Globus pallidus (tissue), 1 donor: Measurements from ENCODE around the gene DDI2.

Experiments used
- DNase-seq: peaks from one replicate; pipeline ENCODE4 v3.0.0-alpha.2; 2015; ENCODE audit warnings: low spot score

Gene DDI2

DNA sequence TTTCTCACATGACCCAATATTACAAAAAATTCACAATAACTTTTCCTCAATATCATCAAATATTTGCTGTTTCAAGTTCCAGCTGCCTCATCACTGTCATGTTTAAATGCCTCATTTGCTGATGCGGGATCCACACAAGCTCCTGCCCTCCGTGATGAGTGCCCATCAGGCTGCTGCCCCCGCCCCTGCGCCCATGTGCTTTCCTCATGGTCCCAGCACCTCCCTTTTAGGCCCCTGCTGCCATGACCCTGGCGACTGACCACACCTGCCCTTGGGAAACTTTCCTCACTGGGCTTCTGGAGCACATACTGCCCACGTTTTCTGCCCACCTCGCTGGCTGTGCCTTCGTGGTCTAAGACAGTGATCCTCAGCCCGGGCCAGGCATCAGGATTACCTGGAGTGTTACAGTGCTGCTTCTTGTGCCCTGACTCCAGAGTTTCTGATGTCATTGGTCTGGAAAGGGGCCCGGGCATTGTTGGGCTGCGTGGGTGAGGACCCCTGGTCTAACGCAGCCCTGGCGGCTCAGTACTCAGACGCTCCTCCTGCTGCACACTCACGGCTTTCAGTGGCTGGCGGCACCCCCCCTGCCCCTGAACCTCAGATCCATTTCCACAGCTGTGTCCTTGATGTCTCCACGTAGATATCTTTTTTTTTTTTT, 87.4 kb downstream of the DDI2 start:
- no peak for DNase-seq

- DNase-seq = no peak
Measured at GRCh38 chr1:15705184-15705566, 87.9 kb downstream of the DDI2 start.

GRCh38 chr1:15706751-15707150, 89.5 kb downstream of the DDI2 start:
- no peak for DNase-seq

DNA sequence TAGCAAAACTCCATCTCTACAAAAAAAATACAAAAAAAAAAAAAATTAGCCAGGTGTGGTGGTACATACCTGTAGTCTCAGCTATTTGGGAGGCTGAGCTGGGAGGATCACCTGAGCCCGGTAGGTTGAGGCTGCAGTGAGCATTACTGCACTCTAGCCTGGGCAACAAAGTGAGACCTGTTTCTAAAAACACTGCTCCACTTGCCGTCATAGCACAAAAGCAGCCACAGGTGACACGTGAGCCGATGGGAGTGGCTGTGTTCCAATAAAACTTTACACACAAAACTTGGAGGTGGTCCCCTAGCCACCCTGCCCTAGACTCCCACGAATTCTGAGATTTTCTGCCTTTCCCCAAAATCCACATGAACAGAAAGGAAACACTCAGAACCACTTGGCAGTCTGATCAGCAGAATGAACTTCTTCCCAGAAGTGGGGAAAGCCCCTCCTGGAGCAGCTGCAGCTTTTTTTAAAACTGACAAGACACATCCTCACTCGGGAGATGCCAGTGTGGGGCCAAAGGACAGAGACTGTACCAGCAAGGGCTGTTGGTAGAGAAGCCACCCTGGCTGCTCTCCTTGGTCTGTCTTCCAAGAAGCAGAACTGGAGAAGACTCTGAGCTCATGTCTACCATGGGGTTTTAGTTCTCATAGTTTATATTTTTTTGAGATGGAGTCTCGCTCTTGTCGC, 90.1 kb downstream of the DDI2 start:
- DNase-seq = no peak

DNA sequence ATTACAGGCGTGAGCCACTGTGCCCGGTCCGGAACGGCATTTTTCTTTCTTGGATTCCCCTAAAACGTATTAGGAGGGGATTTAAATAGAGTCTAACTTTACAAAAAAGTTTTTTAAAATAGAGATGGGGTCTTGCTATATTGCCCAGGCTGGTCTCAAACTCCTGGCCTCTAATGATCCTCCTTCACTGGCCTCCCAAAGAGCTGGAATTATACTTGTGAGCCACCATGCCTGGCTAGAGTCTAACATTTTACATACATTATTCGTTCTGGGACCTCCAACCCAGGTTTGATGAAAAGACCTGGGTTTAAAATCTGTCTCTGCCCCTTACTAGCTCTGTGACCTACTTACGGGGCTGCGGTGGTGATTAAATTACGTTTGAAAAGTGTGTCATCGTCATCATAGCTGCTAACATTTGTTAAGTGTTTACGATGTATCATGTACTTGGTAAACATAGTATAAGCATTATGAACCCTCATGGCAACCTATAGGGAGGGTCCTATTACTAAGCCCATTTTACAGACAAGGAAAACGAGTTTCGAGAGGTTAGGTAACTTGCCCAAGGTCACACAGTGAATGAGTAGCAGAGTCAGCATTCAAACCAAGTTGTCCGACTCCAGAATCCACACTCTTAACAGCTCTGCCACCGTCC, 91.4 kb downstream of the DDI2 start:
- no peak for DNase-seq

GRCh38 chr1:15709226-15709625, 92.0 kb downstream of the DDI2 start:
- no peak for DNase-seq

GRCh38 chr1:15712168-15712567, 94.9 kb downstream of the DDI2 start:
- no peak for DNase-seq

DNA sequence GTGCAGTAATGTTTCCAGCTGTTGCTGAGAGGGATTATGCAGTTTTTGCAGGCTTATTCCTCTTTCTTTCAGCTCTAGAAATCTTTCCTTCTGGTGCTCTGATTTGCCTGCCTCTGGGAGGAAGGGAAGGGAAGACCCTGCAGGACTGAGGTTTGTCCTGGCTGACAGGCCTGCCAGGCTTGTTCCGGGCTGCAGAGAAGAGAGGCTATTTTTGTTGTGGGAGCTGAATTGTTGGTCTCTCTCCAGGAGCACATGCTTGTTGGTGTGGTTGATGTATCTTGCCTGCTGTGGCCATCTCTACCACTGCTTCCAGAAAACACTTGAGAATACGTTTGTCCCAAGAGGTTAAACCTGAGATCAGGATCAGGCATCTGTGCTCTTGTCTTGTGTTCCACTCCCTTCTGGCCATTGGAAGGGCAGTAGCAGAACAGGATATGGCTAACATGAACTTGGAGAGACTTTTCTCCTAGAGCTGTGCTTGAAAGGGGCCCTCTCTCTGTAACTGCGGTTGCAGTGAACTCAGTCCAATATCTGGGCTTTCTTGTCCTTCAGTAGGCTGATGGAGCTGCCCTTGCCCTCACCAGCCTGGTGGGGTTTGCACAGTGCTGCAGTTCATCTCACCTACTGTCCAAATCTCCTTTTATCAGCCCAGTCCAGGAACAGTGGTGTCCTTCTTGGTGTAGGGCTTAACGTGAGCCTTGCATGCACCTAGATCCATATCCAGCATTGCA, 97.3 kb downstream of the DDI2 start:
- peak; percentile 85 for DNase-seq

DNA sequence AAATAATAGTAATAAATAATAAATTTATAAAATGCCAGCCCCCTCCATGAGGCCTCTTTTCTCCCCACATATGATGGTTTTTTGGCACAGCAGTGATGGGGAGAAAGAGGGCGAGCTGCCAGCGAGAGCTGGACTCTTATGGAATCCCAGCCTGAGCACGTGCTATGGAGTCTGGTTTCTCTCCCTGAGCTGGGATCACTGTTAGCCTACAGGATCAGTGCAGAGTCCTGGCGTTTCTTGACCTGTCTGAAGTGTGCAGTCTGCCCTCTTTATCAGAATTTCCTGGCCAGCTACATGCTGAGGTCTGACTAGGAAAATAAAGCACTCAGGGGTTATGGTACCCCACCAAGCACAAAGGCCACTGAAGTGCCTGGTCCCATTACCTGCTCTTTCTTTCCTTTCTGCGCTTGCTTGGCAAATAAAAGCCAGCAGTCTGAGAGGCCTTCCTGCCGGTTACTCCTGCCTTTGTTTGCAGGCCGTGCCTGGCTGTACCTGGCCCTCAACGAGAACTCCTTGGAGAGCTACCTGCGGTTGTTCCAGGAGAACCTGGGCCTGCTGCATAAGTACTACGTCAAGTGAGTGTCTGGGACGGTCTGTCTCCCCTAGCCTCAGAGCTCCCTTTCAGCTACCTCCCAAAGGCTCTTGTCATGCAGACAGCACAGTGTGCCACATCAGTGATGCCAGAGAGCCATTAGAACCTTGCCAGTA, 100.3 kb downstream of the DDI2 start:
- no peak for DNase-seq

- DNase-seq = no peak
Measured at GRCh38 chr1:15718199-15718601, 100.9 kb downstream of the DDI2 start.
